Neural progenitor cell (in vitro differentiated cells): ENCODE data around the gene SLC35F4.

Source experiments
- EZH2 ChIP-seq: fragments of 200-600 bp; sonication (generic); IDR thresholded peaks from 2 replicates; pipeline ENCODE4 v1.6.1; 2017; ENCODE audit warnings: antibody characterized with exemption, mild to moderate bottlenecking, moderate library complexity
- TF ChIP-seq, protein P1 (sequence below): fragments of 200-600 bp; sonication (generic); IDR thresholded peaks from 2 replicates; pipeline ENCODE4 v1.5.1; 2017; ENCODE audit warnings: antibody characterized with exemption, mild to moderate bottlenecking

DNA sequence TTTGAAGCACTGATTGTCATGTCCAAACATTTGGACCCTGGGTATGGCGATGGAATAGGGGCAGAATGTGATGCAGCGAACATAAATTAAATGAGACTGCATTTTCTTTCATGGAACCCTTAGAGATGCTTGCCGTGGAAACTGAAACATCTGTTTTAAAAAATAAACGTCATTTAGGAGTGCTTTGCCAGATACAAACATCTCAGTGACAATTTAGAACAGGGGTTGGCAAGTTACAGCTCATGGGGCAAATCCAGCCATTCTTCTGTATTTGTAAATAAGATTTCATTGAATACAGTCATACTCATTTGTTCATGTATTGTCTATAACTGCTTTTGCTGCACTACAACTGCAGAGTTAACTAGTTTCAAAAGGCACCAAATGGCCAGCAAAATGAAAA, 51.2 kb downstream of the SLC35F4 start:
- TF ChIP-seq, protein P1, sequence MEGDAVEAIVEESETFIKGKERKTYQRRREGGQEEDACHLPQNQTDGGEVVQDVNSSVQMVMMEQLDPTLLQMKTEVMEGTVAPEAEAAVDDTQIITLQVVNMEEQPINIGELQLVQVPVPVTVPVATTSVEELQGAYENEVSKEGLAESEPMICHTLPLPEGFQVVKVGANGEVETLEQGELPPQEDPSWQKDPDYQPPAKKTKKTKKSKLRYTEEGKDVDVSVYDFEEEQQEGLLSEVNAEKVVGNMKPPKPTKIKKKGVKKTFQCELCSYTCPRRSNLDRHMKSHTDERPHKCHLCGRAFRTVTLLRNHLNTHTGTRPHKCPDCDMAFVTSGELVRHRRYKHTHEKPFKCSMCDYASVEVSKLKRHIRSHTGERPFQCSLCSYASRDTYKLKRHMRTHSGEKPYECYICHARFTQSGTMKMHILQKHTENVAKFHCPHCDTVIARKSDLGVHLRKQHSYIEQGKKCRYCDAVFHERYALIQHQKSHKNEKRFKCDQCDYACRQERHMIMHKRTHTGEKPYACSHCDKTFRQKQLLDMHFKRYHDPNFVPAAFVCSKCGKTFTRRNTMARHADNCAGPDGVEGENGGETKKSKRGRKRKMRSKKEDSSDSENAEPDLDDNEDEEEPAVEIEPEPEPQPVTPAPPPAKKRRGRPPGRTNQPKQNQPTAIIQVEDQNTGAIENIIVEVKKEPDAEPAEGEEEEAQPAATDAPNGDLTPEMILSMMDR: no peak
- no peak for TF ChIP-seq EZH2
